Hepatocyte (in vitro differentiated cells): Measurements from ENCODE around the gene PDXP. TPM values are rescaled to one million over a fixed set of nuclear protein-coding genes. Genes with fewer than 3 reads are reported as not detected.

Experiments
- DNase-seq: peaks from one replicate; pipeline ENCODE4 v3.0.0-alpha.2; 2016; ENCODE audit warnings: low spot score
- H2AFZ ChIP-seq: fragments of 200-600 bp; sonication (generic); 2 replicates; pipeline ENCODE4 v1.6.0; 2016; ENCODE audit warnings: antibody characterized with exemption, mild to moderate bottlenecking
- H3K27ac ChIP-seq: fragments of 200-600 bp; sonication (generic); 2 replicates; pipeline ENCODE4 v1.5.1; 2016; ENCODE audit warnings: mild to moderate bottlenecking
- H3K27me3 ChIP-seq: fragments of 200-600 bp; sonication (generic); 2 replicates; pipeline ENCODE4 v1.6.1; 2016
- H3K36me3 ChIP-seq: fragments of 200-600 bp; sonication (generic); replicated peaks from 2 replicates; pipeline ENCODE4 v1.5.1; 2016; ENCODE audit warnings: low read depth; ENCODE audit not compliant: insufficient read depth
- H3K4me1 ChIP-seq: fragments of 200-600 bp; sonication (generic); 2 replicates; pipeline ENCODE4 v1.5.1; 2016; ENCODE audit warnings: mild to moderate bottlenecking, moderate library complexity; ENCODE audit not compliant: insufficient read depth
- H3K4me2 ChIP-seq: fragments of 200-600 bp; sonication (generic); 2 replicates; pipeline ENCODE4 v1.6.0; 2016
- H3K4me3 ChIP-seq: fragments of 200-600 bp; sonication (generic); 2 replicates; pipeline ENCODE4 v1.5.1; 2016; ENCODE audit warnings: mild to moderate bottlenecking
- H3K79me2 ChIP-seq: fragments of 200-600 bp; sonication (generic); 2 replicates; pipeline ENCODE4 v1.6.0; 2017; ENCODE audit warnings: mild to moderate bottlenecking
- H3K9me2 ChIP-seq: fragments of 200-600 bp; sonication (generic); replicated peaks from 2 replicates; pipeline ENCODE4 v1.6.0; 2017; ENCODE audit warnings: mild to moderate bottlenecking; ENCODE audit not compliant: insufficient read depth
- H3K9me3 ChIP-seq: fragments of 200-600 bp; sonication (generic); 2 replicates; pipeline ENCODE4 v1.5.1; 2016; ENCODE audit warnings: low read depth, mild to moderate bottlenecking
- H4K20me1 ChIP-seq: fragments of 200-600 bp; sonication (generic); 2 replicates; pipeline ENCODE4 v1.6.0; 2016; ENCODE audit warnings: mild to moderate bottlenecking; ENCODE audit not compliant: insufficient read depth, poor library complexity, severe bottlenecking
- CTCF ChIP-seq: fragments of 200-600 bp; sonication (generic); IDR thresholded peaks from 2 replicates; pipeline ENCODE4 v1.5.1; 2016; ENCODE audit warnings: antibody characterized with exemption, mild to moderate bottlenecking; ENCODE audit not compliant: poor library complexity
- EZH2 ChIP-seq: fragments of 200-600 bp; sonication (generic); IDR thresholded peaks from 2 replicates; pipeline ENCODE4 v1.6.1; 2016; ENCODE audit warnings: antibody characterized with exemption, mild to moderate bottlenecking, borderline replicate concordance
- EZH2phosphoT487 ChIP-seq: fragments of 200-600 bp; sonication (generic); IDR thresholded peaks from one replicate; pipeline ENCODE4 v1.6.1; 2018; ENCODE audit warnings: antibody characterized with exemption, mild to moderate bottlenecking, low read depth, moderate library complexity; ENCODE audit not compliant: unreplicated experiment, severe bottlenecking
- WGBS: methylation state at CpG from one replicate; pipeline ENCODE4 v1.1.6; 2016; ENCODE audit warnings: low lambda C conversion rate; ENCODE audit errors: missing lambda C conversion rate; 5-methylcytosine and 5-hydroxymethylcytosine counted together
- polyA plus RNA-seq: library from polyadenylated mRNA; unstranded; fragments of >200 nt; fragmentation: Nextera tagmentation; extraction: Ambion mirVana; gene quantifications from 2 replicates; pipeline ENCODE4 v1.2.1, GENCODE V29; 2016
- total RNA-seq: library from RNA; depleted of rRNA; stranded (reverse); fragments of >200 nt; gene quantifications from 2 replicates; pipeline ENCODE4 v1.2.3, GENCODE V29; 2014

The PDXP gene
- total and polyA plus RNA-seq, 2 experiments from 2014 or later = 15.0 to 27.6 TPM

GRCh38 chr22:37679670-37680069 lies 21.1 kb downstream of the PDXP start:
- Histone ChIP-seq H3K27ac (no peak overlapping the region), H2AFZ (no peak overlapping the region), H3K79me2 (peaks cover 9% of the 10 kb centered on the region), H3K4me2 (no peak overlapping the region), H3K4me1 (peaks cover 5% of the 10 kb centered on the region), H3K27me3 (no peaks in the 10 kb centered on the region), H3K9me2 (no peaks in the 10 kb centered on the region), H3K4me3 (no peak overlapping the region), H3K36me3 (no peaks in the 10 kb centered on the region), H3K9me3 (no peaks in the 10 kb centered on the region), H4K20me1 (peaks cover 12% of the 10 kb centered on the region)
- WGBS = 91% methylated on average over 8 of the region's 8 CpGs
- TF ChIP-seq CTCF (no peak), EZH2 (no peak), EZH2phosphoT487 (no peak)
- no peak for DNase-seq

GRCh38 chr22:37680191-37680851 lies 21.8 kb downstream of the PDXP start:
- Histone ChIP-seq H3K27me3 (no peaks in the 10 kb centered on the region), H3K79me2 (peaks cover 9% of the 10 kb centered on the region), H2AFZ (no peak overlapping the region), H3K4me2 (no peak overlapping the region), H4K20me1 (peaks cover 12% of the 10 kb centered on the region), H3K27ac (no peak overlapping the region), H3K4me1 (peaks cover 3% of the 10 kb centered on the region), H3K9me2 (no peaks in the 10 kb centered on the region), H3K36me3 (no peaks in the 10 kb centered on the region), H3K4me3 (no peak overlapping the region), H3K9me3 (no peaks in the 10 kb centered on the region)
- 87% methylated on average over 7 of the region's 7 CpGs for WGBS
- no peak for DNase-seq
- no peak for TF ChIP-seq EZH2
- TF ChIP-seq CTCF = no peak
- no peak for TF ChIP-seq EZH2phosphoT487

GRCh38 chr22:37681001-37681424 lies 22.5 kb downstream of the PDXP start:
- H3K4me1 ChIP-seq = peaks cover 4% of the 10 kb centered on the region
- no peaks in the 10 kb centered on the region for H3K36me3 ChIP-seq
- H2AFZ ChIP-seq = no peak overlapping the region
- H3K27me3 ChIP-seq = no peaks in the 10 kb centered on the region
- H3K4me3 ChIP-seq = no peak overlapping the region
- WGBS = 85% methylated on average over 2 of the region's 2 CpGs
- H3K79me2 ChIP-seq = peaks cover 4% of the 10 kb centered on the region
- no peaks in the 10 kb centered on the region for H3K9me3 ChIP-seq
- H4K20me1 ChIP-seq = peaks cover 12% of the 10 kb centered on the region
- peak overlapping the region; percentile 33 for H3K27ac ChIP-seq
- DNase-seq = no peak
- TF ChIP-seq CTCF (no peak), EZH2phosphoT487 (no peak), EZH2 (no peak)
- H3K9me2 ChIP-seq = no peaks in the 10 kb centered on the region
- H3K4me2 ChIP-seq = no peak overlapping the region
